Activated T-cell treated with anti-CD3 and anti-CD28 coated beads for 1 hour (primary cell): Measurements from ENCODE around the gene KRT39.
A peak's percentile ranks its signal among the peaks of the same experiment; 100 is the strongest.
"Not testable (repeated sequence)": the region's sequence is repeated elsewhere in the genome, so short reads cannot be mapped to it uniquely, and the experiment has no call there.

Experiments used
- DNase-seq: peaks from one replicate; pipeline ENCODE4 v3.0.0-alpha.2; 2020; ENCODE audit warnings: low read depth

Gene KRT39

DNA sequence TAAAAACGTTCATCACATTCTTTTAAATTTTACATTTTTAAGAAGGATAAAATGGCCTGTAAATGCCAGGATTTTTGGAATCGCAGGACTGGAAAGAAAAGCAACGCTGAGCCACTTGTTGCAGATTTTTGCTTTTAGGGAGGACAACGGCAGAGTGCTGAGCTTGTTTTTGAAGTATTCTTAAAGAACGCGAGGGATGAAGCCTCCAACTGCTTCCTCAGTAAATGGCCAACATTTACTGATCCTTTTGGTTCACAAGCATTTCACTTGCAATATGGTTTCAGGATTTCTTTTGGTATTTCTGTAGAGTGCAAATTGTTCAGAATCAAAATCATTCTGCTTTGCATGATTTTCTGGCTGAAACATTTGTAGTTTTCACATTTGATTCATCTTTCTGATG, 26.5 kb downstream of the KRT39 start:
- DNase-seq: no peak

GRCh38 chr17:40938981-40939380, 27.8 kb downstream of the KRT39 start:
- DNase-seq: no peak

GRCh38 chr17:40937384-40937819, 29.3 kb downstream of the KRT39 start, which contains the start of gene KRT23:
TSS of gene KRT23 (minus strand) at chr17:40937646. CDS start at chr17:40936603, 1,043 bp downstream.
- no peak for DNase-seq

DNA sequence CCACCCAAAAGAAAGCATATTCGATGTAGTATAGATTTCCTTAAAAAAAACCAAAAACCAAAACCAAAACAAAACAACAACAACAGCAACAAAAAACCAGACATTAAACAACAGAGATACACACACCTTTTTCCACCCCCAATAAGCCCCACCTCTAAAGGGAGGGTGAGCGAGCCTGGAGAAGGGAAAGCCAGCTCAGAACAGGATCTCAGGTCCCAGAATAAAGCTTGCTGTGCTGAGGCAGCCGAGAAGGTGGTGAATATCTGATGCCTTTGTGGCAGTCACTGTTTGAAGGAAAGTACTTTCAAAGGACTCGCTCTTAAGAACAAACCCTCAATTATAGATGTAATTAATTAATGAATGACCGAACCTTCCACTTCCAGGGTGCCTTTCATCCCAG, 29.8 kb downstream of the KRT39 start:
- DNase-seq: no peak

DNA sequence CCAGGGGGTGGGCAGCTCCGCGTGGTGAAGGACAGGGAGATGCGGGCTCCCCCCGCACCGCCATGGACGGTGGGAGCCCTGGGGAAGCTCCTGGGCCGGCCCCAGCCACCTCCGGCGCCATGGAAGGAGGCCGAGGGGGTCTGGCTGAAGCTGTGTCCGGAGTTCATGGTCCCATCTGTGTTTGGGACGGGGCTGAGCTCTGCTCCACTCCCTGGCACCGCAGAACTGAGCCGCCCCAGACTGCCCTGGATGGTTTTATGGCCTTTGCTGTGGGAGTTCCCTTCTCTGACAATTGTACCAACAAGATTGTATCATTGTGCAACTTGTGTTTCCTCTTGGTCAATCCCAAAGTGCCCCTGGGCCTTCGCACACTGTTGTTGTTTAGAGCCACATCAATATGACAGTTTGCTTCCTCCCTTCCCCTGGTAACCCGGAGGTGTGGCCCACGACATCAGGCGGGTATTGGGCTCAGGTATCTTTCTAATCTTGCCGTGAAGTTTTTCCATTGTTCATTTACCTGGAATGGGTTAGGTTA, 30.2 kb downstream of the KRT39 start:
- DNase-seq: no peak

DNA sequence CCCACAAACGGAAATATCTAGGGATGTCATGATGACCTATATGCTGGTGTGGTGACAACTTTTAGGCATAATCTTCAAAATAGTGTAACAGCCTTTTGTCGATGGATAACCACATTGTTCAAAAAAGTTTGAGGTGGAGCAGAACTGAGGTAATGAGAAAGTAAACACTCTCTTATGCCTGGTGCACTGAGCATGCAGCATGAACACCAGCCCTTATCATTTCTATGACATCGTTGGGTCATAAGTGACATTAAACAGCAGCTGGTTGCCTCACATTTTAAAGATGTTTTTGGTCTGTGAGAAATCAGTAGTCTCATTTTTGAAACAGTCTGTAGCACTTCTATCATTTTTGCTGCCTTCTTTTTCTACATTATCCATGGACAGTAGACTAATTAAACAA, 31.1 kb downstream of the KRT39 start:
- no peak for DNase-seq

DNA sequence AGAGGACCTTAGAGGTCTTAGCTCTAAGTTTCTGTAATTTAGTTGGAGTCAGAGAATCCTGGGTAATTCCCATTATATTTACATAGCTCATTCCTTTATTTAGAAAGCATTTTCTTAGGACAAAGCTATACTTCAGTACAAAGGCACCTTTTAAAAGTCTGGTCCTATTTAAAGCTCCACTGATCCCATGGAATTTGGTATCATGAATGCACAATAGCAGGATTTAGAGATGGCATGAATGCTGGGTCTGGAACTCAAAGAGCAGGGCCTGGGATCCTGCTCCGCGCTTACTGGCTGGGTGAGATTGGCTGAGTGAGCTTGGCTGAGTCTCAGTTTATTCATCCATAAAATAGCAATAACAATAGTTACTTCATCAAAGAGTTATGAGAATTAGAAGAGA, 34.1 kb downstream of the KRT39 start:
- no peak for DNase-seq

DNA sequence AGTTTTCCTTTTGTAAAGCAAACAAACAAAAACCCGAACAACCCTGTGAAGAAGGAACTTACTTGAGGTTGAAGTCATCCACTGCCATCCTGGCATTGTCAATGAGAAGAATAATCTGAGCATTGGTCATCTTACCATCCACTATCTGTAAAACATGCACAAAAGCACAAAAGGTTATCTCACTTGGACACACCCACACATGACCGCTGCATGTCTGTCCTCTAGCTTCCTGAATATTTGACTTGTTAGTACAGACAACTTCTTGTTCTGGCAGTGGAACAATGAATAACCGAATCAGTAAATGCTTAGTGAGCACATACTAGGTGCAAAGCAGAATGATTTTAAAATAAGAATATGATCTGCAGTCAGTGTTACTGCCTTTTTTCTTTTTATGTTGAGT, 35.4 kb downstream of the KRT39 start:
- DNase-seq: no peak

DNA sequence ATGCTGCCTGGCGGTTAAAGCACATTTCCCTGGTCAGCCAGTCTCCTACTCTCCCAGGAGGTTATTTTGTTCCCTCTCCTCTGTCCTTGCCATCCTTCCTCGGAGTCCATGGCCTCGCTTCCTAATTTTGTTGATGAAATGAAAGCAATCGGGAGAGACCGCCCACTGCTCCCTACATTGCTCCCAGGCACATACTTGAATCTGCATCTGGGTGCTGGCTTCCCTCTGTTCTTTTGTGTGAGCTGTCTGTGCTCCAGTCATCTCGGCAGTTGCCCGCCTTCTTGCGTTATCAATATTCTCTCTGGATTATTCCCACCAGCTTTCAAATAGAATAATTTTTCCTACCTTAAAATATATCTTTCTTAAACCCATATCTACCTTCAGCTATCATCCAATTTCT, 40.4 kb downstream of the KRT39 start:
- DNase-seq: no peak

GRCh38 chr17:40922239-40922638, 44.5 kb downstream of the KRT39 start:
- no peak for DNase-seq

DNA sequence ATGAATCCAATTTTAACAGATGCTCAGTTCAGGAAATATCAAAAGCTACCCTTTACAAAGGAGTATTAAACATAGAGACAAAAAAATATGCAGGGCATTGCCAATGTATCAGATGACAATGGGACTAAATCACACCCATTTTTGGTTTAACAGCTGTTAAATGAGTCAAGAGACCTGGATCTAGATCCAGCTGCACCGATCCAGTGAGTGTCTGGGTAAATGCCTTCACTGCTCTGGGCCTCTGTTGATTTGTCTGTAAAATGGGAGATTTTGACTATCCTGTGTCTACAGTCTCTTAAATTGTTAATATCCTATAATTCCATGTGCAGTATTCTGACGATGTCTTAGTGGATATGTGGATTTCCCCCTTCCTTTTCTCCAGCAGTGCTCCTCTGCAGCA, 45.7 kb downstream of the KRT39 start:
- DNase-seq: no peak

- DNase-seq: not testable (repeated sequence)
Observed at GRCh38 chr17:40917116-40917515, 49.6 kb downstream of the KRT39 start.

- no peak for DNase-seq
Observed at GRCh38 chr17:40916366-40916765, 50.4 kb downstream of the KRT39 start.

- no peak for DNase-seq
Observed at GRCh38 chr17:40915721-40916256, 51.0 kb downstream of the KRT39 start.

GRCh38 chr17:40915199-40915661, 51.5 kb downstream of the KRT39 start:
- no peak for DNase-seq

GRCh38 chr17:40914075-40914855, 52.5 kb downstream of the KRT39 start:
- no peak for DNase-seq

GRCh38 chr17:40912486-40913210, 54.1 kb downstream of the KRT39 start:
- no peak for DNase-seq

- DNase-seq: no peak
Observed at GRCh38 chr17:40910441-40910841, 56.3 kb downstream of the KRT39 start.

- DNase-seq: no peak
Observed at GRCh38 chr17:40909755-40910154, 57.0 kb downstream of the KRT39 start.

GRCh38 chr17:40909351-40909750, 57.4 kb downstream of the KRT39 start:
- peak; percentile 56 for DNase-seq
